IMR-90 (cell line): ENCODE data around the gene RPS24. TPM values are rescaled to one million over a fixed set of nuclear protein-coding genes. Genes with fewer than 3 reads are reported as not detected.
"Not testable (repeated sequence)": the region's sequence is repeated elsewhere in the genome, so short reads cannot be mapped to it uniquely, and the experiment has no call there.

ENCODE experiments used
- ATAC-seq: fragments of 200-7000 bp; cut with Tn5 transposase; 2 replicates; pipeline ENCODE4 v1.9.1; 2020; ENCODE audit warnings: low read depth, mild to moderate bottlenecking, moderate library complexity
- BruUV-seq: library from RNA; stranded (reverse); fragments of 400-500 nt; replicated peaks from 2 replicates; lab custom pipeline; 2021; lab: Mats Ljungman, UMichigan
- CTCF ChIA-PET: fragments of 300-600 bp; formaldehyde crosslinking; extraction: SDS; loops from one replicate; lab custom pipeline; 2021; ENCODE audit warnings: antibody characterized with exemption; lab: Yijun Ruan, JAX
- POLR2A ChIA-PET: fragments of 300-600 bp; sonication (Branson Sonifier 250); formaldehyde crosslinking; loops from one replicate; lab custom pipeline; 2022; ENCODE audit warnings: antibody characterized with exemption; ENCODE audit not compliant: unreplicated experiment; lab: Charles Lee
- DNase-seq: peaks from one replicate; pipeline ENCODE4 v3.0.0; 2013
- H2AFZ ChIP-seq: replicated peaks from 2 replicates; pipeline ENCODE3; 2013; ENCODE audit warnings: low read length, mild to moderate bottlenecking; ENCODE audit not compliant: poor library complexity
- H2AK5ac ChIP-seq: 2 replicates; pipeline ENCODE4 v1.6.1; 2013; ENCODE audit warnings: low read depth, low read length, inconsistent platforms
- H2AK9ac ChIP-seq: replicated peaks from 2 replicates; pipeline ENCODE3; 2013; ENCODE audit warnings: mild to moderate bottlenecking, low read depth, low read length, moderate library complexity; ENCODE audit not compliant: poor library complexity
- H2BK120ac ChIP-seq: 2 replicates; pipeline ENCODE4 v1.6.1; 2013; ENCODE audit warnings: low read depth, low read length, inconsistent platforms
- H2BK15ac ChIP-seq: 3 replicates; pipeline ENCODE4 v1.6.1; 2013; ENCODE audit warnings: low read depth, low read length, inconsistent platforms
- H2BK20ac ChIP-seq: 2 replicates; pipeline ENCODE4 v1.6.1; 2013; ENCODE audit warnings: low read depth, mild to moderate bottlenecking, inconsistent platforms, low read length, moderate library complexity
- H2BK5ac ChIP-seq: 2 replicates; pipeline ENCODE4 v1.6.1; 2013; ENCODE audit warnings: mild to moderate bottlenecking, low read depth, low read length, inconsistent platforms; ENCODE audit not compliant: poor library complexity, severe bottlenecking
- H3K14ac ChIP-seq: replicated peaks from 2 replicates; pipeline ENCODE4 v1.6.1; 2013; ENCODE audit warnings: low read depth, low read length, inconsistent platforms
- H3K18ac ChIP-seq: 2 replicates; pipeline ENCODE4 v1.6.1; 2013; ENCODE audit warnings: low read depth, low read length, control low read depth
- H3K23ac ChIP-seq: 2 replicates; pipeline ENCODE4 v1.6.1; 2013; ENCODE audit warnings: low read depth, low read length, inconsistent platforms
- H3K27ac ChIP-seq: 2 replicates; pipeline ENCODE4 v1.5.1; 2013; ENCODE audit warnings: mild to moderate bottlenecking, control low read depth, low read length; ENCODE audit not compliant: insufficient read depth
- H3K27me3 ChIP-seq: 2 replicates; pipeline ENCODE4 v1.6.1; 2013; ENCODE audit warnings: low read length; ENCODE audit not compliant: control insufficient read depth, insufficient read depth
- H3K36me3 ChIP-seq: 2 replicates; pipeline ENCODE4 v1.6.1; 2013; ENCODE audit warnings: low read length, mixed read lengths; ENCODE audit not compliant: control insufficient read depth, insufficient read depth
- H3K4ac ChIP-seq: 2 replicates; pipeline ENCODE4 v1.6.1; 2013; ENCODE audit warnings: low read depth, low read length, inconsistent platforms
- H3K4me1 ChIP-seq: 2 replicates; pipeline ENCODE4 v1.6.1; 2013; ENCODE audit warnings: low read length, mixed read lengths; ENCODE audit not compliant: control insufficient read depth, insufficient read depth
- H3K4me2 ChIP-seq: 2 replicates; pipeline ENCODE4 v1.6.1; 2013; ENCODE audit warnings: low read depth, mild to moderate bottlenecking, control low read depth, low read length, moderate library complexity
- H3K4me3 ChIP-seq: 2 replicates; pipeline ENCODE4 v1.5.1; 2013; ENCODE audit warnings: low read depth, mild to moderate bottlenecking, control low read depth, low read length, moderate library complexity; ENCODE audit not compliant: insufficient read depth
- H3K56ac ChIP-seq: 2 replicates; pipeline ENCODE4 v1.6.1; 2013; ENCODE audit warnings: low read length, inconsistent platforms; ENCODE audit not compliant: insufficient read depth; ENCODE audit errors: extremely low read depth
- H3K79me1 ChIP-seq, 2 experiments: 2 replicates each; pipeline ENCODE4 v1.6.1; 2013; ENCODE audit warnings: low read length in 2 of 2, inconsistent platforms in 1 of 2, low read depth in 1 of 2
- H3K9ac ChIP-seq: 2 replicates; pipeline ENCODE4 v1.6.1; 2013; ENCODE audit warnings: low read depth, low read length, control low read depth
- H3K9me1 ChIP-seq: 2 replicates; pipeline ENCODE4 v1.6.1; 2013; ENCODE audit warnings: low read length, inconsistent platforms; ENCODE audit not compliant: insufficient read depth
- H3K9me3 ChIP-seq: 2 replicates; pipeline ENCODE4 v1.6.1; 2013; ENCODE audit warnings: low read length; ENCODE audit not compliant: control insufficient read depth, insufficient read depth
- H4K20me1 ChIP-seq: 2 replicates; pipeline ENCODE4 v1.6.1; 2013; ENCODE audit warnings: low read length, inconsistent platforms; ENCODE audit not compliant: insufficient read depth
- H4K5ac ChIP-seq: 2 replicates; pipeline ENCODE4 v1.6.1; 2013; ENCODE audit warnings: mild to moderate bottlenecking, low read depth, low read length, control low read depth
- H4K8ac ChIP-seq, 2 experiments: 2 replicates each; pipeline ENCODE4 v1.6.1; 2013; ENCODE audit warnings: low read depth in 2 of 2, low read length in 2 of 2, control low read depth in 1 of 2, inconsistent platforms in 1 of 2
- H4K91ac ChIP-seq: 2 replicates; pipeline ENCODE4 v1.6.1; 2013; ENCODE audit warnings: low read depth, low read length, inconsistent platforms; ENCODE audit not compliant: insufficient read depth
- WGBS, 2 experiments: methylation state at CpG; one replicate each; pipeline versions ENCODE4 v1.1.5 to v1.1.7; 2013; ENCODE audit warnings: missing lambda C conversion rate in 2 of 2; ENCODE audit not compliant: insufficient read length in 1 of 2; ENCODE audit errors: extremely low coverage in 2 of 2; 5-methylcytosine and 5-hydroxymethylcytosine counted together
- dilution Hi-C: fragments of 300-500 bp; cut with HindIII; formaldehyde crosslinking; loops from one replicate; pipeline ENCODE4 v1.14.3; 2018; ENCODE audit warnings: low sequenced_read_pairs; ENCODE audit not compliant: unreplicated experiment
- in situ Hi-C: fragments of 300-500 bp; cut with MboI; formaldehyde crosslinking; loops from 3 replicates; pipeline ENCODE4 v1.14.3; 2019; ENCODE audit warnings: low sequenced_read_pairs, inconsistent platforms, mixed read lengths
- intact Hi-C: fragments of 100-400 bp; cut with micrococcal nuclease; formaldehyde crosslinking; loops from 2 replicates; pipeline ENCODE4 v1.10.0; 2022
- polyA plus RNA-seq, 3 experiments: library from polyadenylated mRNA; depleted of rRNA; stranded (reverse); fragments of >200 nt; gene quantifications; 2 replicates each; pipeline ENCODE4 v1.2.3, GENCODE V29; 2012; ENCODE audit warnings: low replicate concordance in 1 of 3
- total RNA-seq: library from RNA; depleted of rRNA; stranded (reverse); fragments of >200 nt; gene quantifications from 2 replicates; pipeline ENCODE4 v1.2.3, GENCODE V29; 2012

The RPS24 gene
- total and polyA plus RNA-seq, 2 of the 4 experiments (the other 2 are of a cell fraction) = 1,664 to 4,721 TPM

- BruUV-seq, H4K20me1 ChIP-seq, H2BK120ac ChIP-seq, H4K8ac ChIP-seq, H3K56ac ChIP-seq, H3K36me3 ChIP-seq, H3K18ac ChIP-seq, in situ Hi-C loops, H3K9ac ChIP-seq, H4K5ac ChIP-seq, H4K91ac ChIP-seq, H2AFZ ChIP-seq, H3K4ac ChIP-seq, H2BK20ac ChIP-seq, H3K79me1 ChIP-seq, H3K9me3 ChIP-seq, H3K14ac ChIP-seq, H3K27ac ChIP-seq, POLR2A ChIA-PET, ATAC-seq, H3K23ac ChIP-seq, intact Hi-C loops, H3K4me2 ChIP-seq, H2AK5ac ChIP-seq, CTCF ChIA-PET, H3K4me1 ChIP-seq, H3K9me1 ChIP-seq, H2BK5ac ChIP-seq, H3K4me3 ChIP-seq, H2BK15ac ChIP-seq, H2AK9ac ChIP-seq, dilution Hi-C loops, DNase-seq: not testable (repeated sequence)
- peaks cover 10% of the 10 kb centered on the region for H3K27me3 ChIP-seq
- no CpG with 5 or more reads among the region's 2 CpGs for WGBS, 2 experiments
These were observed 31.3 kb downstream of the RPS24 start for GRCh38 chr10:78064919-78065318.
